ENCODE data around the gene VAC14.

Gene VAC14

DNA sequence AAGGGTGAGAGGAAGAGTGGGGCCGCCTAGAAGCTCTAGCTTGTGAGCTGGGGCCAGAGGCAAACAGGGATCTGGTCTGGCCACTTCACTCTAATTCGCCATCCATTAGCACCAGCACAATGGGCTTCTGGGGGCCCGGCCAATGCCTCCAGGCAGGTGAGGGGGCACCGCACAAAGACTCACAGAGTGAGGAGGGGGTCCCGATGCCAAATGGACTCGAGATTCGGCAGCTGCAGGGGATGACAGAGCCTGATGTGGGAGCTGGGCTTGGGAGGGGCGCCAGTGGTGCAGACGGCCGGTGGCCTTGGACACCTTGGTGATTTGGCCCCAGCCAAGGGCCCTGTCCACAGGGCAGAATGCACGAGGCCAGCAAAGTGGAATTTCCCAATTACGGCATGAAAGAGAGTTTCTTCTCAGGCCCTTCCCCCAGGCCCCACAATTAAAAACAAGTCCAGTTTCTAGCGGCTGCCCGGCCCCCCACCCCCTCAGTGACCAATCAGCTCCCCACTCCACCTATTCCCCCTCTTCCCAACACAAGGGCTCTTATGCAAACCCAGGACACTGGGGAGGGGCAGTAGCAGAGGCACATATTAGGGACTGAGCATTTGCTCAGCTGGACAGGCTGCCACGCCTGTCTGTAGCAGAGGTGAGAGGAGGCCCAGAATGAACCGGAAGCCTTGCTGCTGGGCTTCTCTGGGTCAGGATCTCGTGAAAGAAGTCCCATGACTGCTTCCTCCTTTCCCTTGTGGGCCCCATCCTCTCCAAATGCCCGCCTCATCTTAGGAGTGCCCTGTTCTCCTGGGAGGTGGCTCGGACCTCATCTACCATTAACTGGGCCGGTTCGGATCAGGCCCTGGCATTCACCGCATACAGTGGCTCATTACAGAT is 75.7 kb downstream of the VAC14 start:
- no peak for TF ChIP-seq POLR2A (IDR thresholded peaks at IDR 0.05; ENCODE audit: low read depth, low read length)
- FAIRE-seq (no peak), DNase-seq (ENCODE audit: insufficient read length, low spot score) (no peak)

DNA sequence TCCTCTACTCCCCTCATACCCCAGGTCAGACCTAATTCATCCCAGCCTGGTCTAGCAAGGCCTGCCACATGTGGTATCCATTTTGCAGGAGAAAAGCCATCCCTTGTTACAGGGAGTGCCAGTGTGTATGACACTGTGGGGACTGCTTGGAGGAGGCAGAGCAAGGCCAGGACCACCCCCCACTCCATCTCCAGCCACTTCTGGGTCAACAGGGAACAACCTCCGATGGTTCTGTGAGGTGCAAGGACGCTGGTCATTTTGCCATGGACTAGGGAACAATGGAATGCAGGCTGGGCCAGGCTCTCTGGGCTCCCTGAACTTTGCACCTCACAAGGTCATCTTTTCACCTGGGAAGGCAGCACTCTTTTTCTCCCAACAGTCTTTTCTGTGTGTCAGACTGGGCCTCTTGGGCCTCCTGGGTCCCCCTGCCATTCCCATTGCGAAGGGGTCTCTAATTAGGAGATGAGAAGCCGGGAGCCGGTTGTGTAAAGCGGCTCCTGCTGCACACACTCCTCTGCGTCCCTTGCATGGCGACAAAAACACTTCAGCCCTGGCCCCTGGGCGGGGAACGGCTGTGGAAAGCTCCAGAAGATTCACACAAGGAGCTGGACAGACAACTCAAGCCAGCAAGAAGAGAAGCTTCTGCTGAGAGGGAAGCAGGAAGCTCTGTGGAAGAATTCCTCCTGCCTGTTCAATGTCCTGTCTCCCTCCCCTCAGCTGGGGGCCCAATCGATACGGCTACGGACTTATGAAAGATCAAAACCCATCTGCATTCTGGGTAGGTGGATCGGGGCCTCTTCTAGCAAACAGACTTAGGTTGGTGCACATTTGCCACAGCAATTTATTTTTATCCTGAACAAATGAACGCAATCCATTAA is 76.6 kb downstream of the VAC14 start:
- FAIRE-seq = no peak
- TF ChIP-seq POLR2A (IDR thresholded peaks at IDR 0.05; ENCODE audit: low read depth, low read length) = no peak
- DNase-seq (ENCODE audit: insufficient read length, low spot score) = no peak

DNA sequence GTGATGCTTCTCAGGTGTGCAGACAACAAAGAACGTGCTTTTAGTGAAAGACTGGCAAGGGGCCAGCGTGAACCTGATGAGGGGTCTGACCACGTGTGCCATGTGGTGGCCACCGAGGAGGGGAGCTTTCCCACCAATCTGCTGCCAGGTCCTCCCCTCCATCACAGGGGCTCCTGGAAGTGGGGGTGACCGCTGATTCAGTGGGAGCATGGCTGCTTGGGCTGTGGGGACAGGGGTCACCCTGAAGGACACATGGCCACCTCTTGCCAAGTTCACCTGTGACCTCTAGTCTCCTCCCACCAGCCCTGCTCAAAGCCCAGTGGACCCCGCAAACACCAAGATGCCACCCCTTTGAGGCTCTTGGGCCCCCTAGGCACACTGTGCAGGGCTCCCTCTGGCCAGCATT is 77.2 kb downstream of the VAC14 start:
- DNase-seq (ENCODE audit: insufficient read length, low spot score) (no peak), FAIRE-seq (no peak)
- TF ChIP-seq POLR2A (IDR thresholded peaks at IDR 0.05; ENCODE audit: low read depth, low read length) = no peak

DNA sequence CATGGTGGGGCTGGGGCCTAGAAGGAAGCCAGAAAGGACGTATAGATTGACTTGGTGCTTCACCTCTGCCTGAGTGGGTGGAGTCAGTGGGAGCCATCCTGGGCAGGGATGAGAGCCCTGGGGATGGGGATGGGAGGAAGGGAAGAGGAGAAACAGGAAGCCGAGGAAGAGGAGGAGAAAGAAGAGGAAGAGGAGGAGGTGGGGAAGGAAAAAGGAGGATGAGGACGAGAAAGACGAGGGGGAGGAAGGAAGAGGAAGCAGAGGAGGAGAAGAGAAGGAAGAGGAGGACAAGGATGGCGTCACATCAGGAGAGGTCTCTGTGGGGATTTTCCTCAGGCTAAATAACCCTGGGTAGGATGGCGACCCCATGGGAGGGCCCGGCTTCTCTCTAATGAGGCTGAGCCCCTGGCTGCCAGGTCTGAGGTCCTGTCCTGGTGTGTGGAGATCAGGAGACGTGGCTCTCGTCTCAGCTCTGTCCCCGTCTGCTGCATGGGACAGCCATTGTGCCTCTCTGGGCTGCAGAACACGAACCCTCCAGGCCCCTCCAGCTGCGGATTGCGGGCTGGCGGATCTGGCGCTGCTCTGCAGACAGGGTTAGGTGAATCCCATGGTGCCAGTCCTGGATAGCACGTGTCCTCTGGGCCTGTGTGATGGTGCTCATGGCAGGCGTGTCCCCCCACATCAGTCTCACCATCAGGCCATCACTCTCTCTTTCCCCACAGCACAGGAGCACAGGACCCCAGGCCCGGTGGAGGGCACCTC is 79.6 kb downstream of the VAC14 start:
- DNase-seq (ENCODE audit: insufficient read length, low spot score) (no peak), FAIRE-seq (no peak)
- no peak for TF ChIP-seq POLR2A (IDR thresholded peaks at IDR 0.05; ENCODE audit: low read depth, low read length)

DNA sequence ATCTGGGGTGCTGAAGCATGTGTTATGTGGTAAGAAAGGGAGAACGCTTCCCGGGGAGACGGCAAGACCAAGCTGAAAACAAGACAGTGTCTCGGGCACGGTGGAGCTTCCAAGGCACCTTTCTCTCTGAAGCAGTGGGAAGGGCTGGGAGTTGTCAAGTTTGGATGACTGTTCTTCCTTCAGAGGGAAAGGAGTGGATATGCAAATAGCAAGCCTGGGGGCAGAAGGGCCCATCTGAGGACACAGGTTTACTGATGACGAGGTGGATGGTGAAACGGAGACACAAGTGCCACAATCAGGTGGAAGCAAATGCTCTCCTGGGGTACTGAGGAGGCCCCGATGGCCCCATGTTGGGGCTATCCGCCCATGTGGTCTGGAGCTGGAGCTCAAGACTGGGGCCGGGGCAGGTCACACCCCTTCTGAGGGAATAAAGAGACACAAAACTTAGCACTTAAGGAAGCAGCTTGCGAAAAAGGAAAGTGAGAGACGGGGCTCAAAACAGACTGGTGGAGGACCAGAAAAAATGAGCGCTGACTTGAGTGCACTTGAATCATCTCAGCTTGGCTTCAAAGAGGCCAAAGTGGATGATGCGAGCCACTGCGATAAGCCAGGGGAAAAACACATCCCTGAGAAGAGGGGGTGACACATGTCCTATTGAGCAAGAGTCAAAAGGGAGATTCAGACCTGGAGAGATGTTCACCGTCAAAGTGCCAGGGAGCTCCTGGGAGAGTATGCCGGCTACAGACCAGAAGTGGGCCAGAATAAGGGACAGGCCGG is 80.3 kb downstream of the VAC14 start:
- FAIRE-seq = no peak
- DNase-seq (ENCODE audit: insufficient read length, low spot score) = no peak
- TF ChIP-seq POLR2A (IDR thresholded peaks at IDR 0.05; ENCODE audit: low read depth, low read length) = no peak

DNA sequence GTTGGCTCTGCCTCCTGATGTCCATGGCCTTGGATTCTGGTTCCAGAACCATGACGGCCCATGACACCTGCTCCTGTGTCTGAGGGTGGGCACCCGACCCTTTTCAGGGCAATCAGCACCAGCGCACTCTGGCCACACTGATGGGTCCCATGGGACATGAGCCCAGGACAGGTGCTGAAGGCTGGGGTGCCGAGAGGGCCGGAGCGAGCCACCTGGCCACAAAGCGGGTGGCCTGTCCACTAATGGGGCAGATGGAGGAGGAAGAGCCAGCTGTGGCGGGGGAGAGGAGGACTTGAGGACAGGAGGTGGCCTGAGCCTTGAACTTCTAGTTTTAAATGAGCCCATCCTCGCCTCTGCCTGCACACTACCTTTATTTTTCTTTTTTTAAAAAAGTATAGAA is 83.9 kb downstream of the VAC14 start:
- DNase-seq (ENCODE audit: insufficient read length, low spot score) (no peak), FAIRE-seq (no peak)
- TF ChIP-seq POLR2A (IDR thresholded peaks at IDR 0.05; ENCODE audit: low read depth, low read length) = no peak

DNA sequence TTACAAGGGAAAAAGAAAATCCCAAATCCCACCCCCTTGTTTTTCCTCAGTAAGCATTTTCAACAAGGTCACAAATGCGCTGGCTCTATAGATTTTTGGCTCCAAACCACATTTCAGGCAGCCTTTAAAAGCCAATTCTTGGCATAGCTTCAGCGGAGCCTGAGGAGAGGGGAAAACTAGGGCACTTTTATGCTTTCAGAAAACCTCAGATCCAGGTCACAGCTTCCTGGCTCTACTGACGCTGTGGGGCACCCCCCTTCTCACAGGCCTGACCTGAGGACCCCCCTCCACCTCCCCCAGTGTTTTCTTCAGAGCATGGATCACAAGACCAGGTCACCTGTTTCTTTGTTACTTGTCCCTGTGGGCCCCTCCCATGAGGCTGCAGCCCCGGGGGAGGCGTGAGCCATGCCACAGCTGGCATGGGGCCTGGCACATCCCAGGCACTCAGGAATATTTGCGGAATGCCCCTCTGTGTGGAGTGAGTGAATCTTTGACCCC is 85.0 kb downstream of the VAC14 start:
- TF ChIP-seq POLR2A (IDR thresholded peaks at IDR 0.05; ENCODE audit: low read depth, low read length) = no peak
- DNase-seq (ENCODE audit: insufficient read length, low spot score) (peak; percentile 63), FAIRE-seq (no peak)

DNA sequence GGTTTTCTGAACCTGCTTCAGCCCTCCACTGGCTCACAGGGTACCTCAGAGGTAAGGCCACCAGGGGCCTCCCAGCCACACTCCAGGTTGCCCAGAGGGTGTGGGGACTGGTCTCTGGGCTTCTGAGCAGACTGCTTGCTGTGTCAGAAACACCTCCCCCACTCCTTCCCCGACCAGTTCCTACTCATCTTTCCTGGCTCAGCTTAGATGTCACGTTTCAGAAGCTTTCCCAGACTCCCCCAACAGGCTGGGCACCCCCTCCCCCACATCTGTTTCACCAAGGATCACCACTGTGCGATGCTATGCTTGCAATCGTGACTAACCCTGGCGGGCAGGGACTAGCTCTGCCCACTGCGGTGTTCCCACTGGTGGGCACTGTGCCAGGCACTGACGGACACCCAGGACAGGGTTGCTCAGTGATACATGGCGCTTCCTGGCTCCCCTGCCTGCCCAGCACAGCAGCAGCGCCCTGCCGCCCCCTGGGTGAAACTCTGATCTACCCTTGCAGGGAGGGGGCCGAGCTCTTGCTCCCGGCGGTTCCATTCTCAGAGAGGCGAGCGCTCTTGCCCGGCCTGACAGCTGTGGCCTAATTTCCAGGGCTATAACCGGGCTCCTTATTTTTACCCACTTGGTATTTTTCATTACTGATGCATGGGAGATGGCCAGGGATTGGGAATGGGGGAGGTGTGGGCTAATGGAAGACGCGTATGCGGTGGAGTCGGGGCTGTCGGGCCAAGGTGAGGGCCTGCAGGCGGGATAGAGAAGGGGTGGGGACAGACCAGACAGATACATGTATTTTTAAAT is 85.7 kb downstream of the VAC14 start:
- FAIRE-seq (peak; percentile 97), DNase-seq (ENCODE audit: insufficient read length, low spot score) (peak; percentile 98)
- TF ChIP-seq POLR2A (IDR thresholded peaks at IDR 0.05; ENCODE audit: low read depth, low read length) = no peak

DNA sequence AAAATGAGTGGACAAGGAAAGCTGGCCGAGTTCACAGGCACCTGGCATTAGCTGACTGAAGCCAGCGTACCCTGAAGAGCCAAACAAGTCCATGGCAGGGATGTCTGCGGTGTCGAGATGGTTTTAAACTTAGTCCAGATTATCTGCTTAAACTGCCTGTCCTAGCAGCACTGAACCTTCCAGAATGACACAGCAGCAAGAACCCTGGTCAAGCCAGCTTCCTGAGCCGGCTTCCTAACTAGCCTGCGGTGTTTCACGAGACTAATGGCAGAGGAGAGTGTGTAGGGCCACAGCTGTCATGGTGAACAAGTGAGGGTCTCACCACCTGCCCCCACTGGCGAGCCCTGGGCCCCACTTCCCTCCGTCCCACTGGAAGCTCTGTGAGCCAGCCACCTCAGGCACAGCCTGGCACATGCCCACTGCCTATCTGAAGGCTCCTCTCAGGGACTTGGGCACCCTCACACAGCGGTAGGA is 86.3 kb downstream of the VAC14 start:
- no peak for TF ChIP-seq POLR2A (IDR thresholded peaks at IDR 0.05; ENCODE audit: low read depth, low read length)
- FAIRE-seq (no peak), DNase-seq (ENCODE audit: insufficient read length, low spot score) (no peak)

DNA sequence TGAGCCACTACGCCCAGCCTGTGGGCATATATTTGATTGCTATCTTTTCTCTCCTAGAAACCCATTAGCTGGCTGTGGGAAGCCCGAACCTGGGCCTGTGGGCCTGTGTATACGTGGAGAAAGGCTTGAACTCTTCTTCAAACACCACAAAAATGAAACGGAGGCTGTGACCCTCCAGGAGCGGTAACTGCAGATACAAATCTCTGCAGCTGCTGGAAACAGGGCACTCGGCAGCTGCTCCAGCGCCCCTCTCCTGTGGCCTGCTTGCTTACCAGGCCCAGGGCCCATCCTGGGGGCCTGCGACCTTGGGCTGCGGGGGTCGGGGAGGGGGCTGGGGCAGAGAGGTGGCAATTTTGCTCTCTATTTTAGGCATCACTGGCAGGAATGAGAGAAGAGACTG is 87.1 kb downstream of the VAC14 start:
- TF ChIP-seq POLR2A (IDR thresholded peaks at IDR 0.05; ENCODE audit: low read depth, low read length) = no peak
- DNase-seq (ENCODE audit: insufficient read length, low spot score) (no peak), FAIRE-seq (no peak)

DNA sequence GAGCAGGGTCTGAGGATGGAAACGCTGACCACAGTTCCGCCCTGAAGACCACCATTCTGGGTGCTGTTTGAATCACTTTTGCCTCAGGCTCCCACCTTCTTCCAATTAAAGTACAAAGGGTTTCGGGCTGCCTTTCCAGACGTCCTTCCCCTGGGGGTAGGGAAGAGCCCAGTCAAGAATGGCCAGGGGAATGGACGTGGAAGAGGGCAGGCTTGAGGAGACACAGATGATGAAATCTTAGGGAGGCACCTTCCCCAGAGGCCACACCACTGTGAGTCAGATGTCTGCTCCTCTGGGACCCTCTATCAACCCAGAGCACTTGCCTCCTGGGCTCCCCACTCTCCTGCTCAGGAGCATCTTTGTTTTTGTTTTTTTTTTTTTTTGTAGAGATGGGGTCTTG is 87.6 kb downstream of the VAC14 start:
- no peak for DNase-seq (ENCODE audit: insufficient read length, low spot score)
- no peak for TF ChIP-seq POLR2A (IDR thresholded peaks at IDR 0.05; ENCODE audit: low read depth, low read length)
- FAIRE-seq = no peak

DNA sequence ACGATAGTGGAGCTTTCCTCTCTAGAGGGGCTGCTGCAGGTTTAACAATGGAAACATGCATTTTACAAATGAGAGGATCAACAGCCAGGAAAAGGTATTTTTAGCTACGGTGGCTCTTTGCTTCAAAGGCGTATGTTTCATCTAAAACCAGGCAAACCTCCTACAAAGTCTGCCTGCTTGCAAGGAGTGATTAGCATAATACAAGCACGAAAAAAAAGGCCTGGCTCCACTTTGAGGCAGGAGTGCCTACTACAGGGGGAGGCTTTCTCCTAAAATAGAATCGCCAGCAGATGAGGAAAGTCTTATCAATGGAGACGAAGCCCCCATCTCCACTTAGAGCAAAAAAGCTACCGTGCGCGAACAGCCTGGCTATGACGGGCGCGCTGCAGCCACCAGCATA is 88.0 kb downstream of the VAC14 start:
- DNase-seq (ENCODE audit: insufficient read length, low spot score) (no peak), FAIRE-seq (no peak)
- TF ChIP-seq POLR2A (IDR thresholded peaks at IDR 0.05; ENCODE audit: low read depth, low read length) = no peak
